ENCODE results near the gene FBXL7.

Gene FBXL7

GRCh38 chr5:15786326-15786725 lies 286.3 kb downstream of the FBXL7 start:
- no peak for ATAC-seq

GRCh38 chr5:15786884-15787283 lies 286.9 kb downstream of the FBXL7 start:
- ATAC-seq, result no peak

- ATAC-seq, result no peak
Measured at GRCh38 chr5:15787681-15788080, 287.7 kb downstream of the FBXL7 start.

- no peak for ATAC-seq
Measured at GRCh38 chr5:15789642-15790041, 289.7 kb downstream of the FBXL7 start.

- no peak for ATAC-seq
Measured at GRCh38 chr5:15790446-15791018, 290.6 kb downstream of the FBXL7 start.

DNA sequence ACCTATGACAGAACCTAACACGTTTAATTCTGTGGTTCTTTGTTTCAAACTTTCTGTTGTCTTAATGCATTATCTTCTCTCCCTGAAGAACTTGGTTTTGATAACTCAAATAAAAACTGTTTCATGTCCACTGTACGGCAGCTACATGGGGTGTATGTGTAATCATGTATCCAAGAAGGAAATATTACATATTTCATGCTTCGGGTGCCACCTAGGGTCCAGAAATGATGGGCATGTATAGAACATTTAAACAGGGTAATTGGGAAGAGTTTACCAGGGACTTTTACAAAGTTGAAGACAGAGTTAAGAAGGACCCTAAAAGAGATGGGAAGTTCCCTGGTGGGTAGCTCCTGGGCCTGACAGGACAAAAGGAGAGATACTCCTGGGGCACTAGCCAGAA lies 291.3 kb downstream of the FBXL7 start:
- no peak for ATAC-seq

DNA sequence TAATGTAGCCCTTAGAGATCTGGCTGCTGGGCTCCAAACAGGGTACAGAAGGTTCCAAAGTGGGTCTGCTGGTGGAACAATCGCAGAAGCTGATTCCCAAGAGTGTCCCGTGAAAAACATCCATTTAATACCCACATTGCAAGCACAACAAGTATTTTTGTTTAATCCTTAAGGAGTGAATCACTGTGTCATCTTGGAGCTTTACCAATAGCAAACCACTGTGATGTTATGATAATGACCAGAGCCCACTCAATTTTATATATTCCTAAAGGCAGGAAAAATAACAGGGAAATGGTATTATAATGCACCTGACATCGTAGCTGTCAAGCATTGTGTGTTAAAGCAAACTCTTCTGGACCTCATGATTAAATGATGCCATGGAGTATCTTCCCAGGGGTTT lies 291.9 kb downstream of the FBXL7 start:
- no peak for ATAC-seq

- ATAC-seq, result no peak
Measured at GRCh38 chr5:15794052-15794985, 294.3 kb downstream of the FBXL7 start.

- ATAC-seq, result no peak
Measured at GRCh38 chr5:15796096-15796495, 296.1 kb downstream of the FBXL7 start.

DNA sequence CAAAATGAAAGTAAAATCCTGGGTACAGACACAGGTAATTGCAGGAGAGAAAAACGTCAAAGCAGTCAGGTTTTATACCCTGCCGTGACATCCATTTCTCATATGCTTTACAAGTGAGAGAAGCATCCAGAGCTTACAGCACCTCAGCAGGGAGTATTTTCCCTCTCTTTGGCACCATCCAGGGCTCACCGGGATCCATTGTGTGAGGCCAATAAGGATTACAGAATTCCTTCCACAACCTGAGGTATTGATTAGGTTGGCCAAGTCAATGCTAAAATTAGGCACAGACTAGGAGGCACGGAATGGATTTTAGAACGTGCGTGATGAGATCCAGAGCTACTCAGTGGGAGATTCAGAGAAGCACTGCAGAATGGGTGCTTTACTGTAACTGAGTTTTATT lies 296.6 kb downstream of the FBXL7 start:
- no peak for ATAC-seq

- ATAC-seq, result no peak
Measured at GRCh38 chr5:15797116-15797515, 297.1 kb downstream of the FBXL7 start.

DNA sequence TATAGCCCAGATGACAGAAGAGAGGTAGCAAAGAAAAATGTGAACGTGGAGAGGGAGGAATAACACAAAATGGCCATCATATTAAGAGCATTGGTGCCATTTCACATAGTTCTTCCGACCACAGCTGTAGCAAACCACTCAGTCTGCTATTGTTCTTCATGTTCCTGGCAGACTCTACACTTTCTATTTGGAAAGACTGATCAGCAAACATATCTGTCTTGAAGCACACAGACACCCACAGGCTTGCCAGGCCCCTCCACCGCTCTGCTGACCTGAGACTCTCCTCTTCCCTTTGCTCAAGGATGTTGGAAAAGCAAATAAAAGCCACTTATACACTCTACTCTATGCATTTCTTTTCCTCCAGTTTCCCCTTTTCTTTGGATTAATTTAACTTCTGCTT lies 298.0 kb downstream of the FBXL7 start:
- no peak for ATAC-seq

- ATAC-seq, result no peak
Measured at GRCh38 chr5:15799014-15799413, 299.0 kb downstream of the FBXL7 start.

GRCh38 chr5:15799612-15800011 lies 299.6 kb downstream of the FBXL7 start:
- no peak for ATAC-seq

GRCh38 chr5:15803280-15803679 lies 303.3 kb downstream of the FBXL7 start:
- no peak for ATAC-seq

DNA sequence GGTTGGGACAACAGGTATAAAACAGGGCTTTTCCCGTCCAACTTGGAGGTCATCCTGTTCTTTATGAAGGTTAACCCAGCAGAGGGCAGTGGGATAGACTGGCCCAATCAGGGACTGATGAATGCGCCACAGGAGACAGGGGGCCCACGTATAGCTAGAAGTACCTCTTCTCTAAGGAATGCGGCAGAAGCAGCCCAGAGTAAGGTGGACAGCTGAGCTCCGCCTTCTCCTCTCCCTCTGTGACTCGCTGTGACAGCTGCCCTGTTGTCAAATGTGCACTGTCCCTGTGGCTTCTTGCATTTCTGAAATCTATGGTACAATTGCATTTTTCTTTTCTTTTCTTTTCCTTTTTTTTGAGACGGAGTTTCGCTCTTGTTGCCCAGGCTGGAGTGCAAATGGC lies 306.6 kb downstream of the FBXL7 start:
- no peak for ATAC-seq

DNA sequence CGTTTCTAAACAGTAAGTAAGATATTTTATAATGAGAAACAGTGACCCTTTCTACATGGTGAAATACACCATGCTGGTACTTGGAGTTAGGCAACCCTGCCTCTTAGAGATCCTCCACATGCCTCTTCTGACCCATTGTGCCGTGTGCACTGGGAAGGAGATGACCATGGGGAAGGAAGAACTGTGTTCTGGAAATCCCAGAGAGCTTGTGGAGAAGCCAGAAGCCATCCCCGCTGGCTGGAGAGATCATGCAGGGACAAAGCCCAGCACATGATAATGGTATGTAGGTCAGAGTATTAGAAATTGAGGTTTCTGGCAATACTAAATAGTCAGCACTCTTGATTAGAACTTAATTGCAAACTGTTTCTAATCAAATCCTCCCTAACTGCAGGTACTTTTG lies 307.3 kb downstream of the FBXL7 start:
- ATAC-seq, result no peak

DNA sequence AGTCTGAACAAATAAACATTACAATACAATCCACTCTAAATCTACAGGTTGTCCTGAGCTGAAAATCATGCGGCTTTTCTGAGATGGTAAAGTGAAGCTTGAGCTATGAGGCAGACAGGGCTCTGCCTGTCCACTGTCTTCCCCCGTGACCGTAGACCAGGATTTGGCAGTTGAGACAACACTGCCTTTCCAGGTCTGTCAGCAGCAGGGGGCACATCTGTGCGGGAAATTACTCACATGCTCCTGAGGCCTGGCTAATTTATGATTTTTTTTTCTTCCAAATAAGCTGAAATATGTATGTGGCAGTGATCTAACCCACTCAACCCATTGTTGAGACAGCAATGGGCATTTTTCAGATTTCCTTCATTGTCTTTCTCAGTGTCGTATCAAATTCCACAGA lies 307.9 kb downstream of the FBXL7 start:
- ATAC-seq, result no peak

DNA sequence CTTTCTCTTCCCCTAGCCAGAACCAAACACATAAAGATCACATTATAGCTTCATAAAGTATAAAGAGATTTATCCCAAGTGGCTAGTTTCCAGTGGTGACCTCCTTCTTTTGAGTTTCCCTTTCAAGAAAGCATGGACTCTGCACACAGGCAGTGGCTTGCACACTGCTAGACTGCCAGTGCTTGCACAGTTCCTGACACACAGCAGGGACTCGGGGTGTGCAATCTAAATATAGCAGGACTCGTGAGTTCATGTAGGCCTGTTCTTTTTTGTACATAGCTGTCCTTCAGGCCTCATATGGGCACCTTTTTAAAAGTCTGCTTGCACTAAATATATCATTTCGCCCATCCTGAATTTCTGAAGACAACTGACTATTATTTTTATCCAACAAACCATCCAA lies 308.6 kb downstream of the FBXL7 start:
- ATAC-seq, result no peak

DNA sequence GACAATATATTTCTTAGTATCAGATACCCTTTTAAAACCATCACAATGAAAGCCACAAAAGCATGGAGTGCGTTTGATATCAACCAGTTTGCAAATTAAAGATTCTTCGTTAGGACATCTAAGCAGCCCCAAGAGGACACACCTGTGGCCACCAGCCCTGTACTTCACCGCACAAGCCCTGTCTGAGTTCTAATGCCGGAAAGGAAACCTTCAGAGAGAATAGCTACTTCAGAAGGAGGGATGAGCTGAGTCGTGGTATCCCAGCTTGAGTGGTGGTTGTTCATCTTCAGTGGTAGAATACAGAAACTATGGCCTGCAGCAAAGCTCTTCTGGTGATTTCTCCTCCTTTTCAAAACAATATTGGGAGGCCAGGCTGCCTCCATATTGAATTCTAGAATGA lies 319.6 kb downstream of the FBXL7 start:
- no peak for ATAC-seq

DNA sequence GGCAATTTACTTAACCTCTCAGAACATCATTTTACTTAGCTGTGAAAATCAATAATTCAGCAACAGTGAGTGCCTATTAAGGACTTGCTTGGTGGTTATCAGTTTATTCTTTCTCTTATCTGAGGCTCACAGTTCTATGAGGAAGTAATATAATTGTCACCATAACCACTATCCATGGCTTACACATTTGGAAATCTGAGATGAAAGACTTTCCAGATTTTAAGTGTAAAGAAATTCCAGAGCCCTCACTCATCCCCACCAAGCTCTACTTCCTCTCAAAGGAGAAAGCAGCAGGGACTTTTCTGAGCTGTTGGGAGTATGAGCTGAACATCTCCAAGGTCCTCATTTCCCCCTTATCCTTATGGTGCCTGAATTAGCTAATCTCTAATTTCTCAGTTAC lies 321.5 kb downstream of the FBXL7 start:
- no peak for ATAC-seq

DNA sequence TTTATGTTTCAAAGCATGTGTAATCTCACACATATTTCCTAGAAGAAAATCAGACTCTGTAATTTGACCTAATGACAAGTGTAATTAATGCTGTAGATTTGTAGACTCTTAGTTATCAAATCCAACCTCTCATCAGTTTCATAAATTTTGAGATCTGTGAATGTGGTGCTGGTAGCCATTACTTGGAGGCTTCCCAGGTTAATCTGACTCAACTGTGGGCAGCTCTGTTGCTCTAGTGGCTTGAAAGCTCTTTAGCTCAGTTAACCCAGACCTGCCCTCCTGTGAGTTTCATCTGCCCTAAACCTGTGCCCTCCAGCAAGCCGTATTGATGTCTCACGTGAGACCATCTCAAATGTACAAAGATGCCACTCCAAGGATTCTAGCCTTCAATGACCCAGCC lies 323.4 kb downstream of the FBXL7 start:
- no peak for ATAC-seq

DNA sequence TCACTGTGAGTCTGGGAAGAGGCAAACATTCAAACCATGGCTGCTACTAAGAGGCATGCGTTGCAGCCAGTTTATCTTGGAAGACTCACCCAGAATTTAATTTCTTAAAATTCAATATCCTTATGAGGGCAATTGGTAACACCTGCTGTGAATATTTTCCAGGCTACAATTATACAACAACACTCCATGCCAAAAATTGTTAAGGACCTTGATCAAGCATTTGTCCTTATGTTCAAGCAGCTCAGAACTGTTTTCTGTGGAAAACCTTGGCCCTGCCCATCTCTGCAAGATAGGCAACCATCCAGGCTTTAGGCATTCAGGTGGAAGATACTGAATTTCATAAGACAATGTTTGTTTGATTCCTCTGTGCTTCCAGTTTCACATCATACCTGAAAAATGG lies 327.8 kb downstream of the FBXL7 start:
- ATAC-seq, result no peak

DNA sequence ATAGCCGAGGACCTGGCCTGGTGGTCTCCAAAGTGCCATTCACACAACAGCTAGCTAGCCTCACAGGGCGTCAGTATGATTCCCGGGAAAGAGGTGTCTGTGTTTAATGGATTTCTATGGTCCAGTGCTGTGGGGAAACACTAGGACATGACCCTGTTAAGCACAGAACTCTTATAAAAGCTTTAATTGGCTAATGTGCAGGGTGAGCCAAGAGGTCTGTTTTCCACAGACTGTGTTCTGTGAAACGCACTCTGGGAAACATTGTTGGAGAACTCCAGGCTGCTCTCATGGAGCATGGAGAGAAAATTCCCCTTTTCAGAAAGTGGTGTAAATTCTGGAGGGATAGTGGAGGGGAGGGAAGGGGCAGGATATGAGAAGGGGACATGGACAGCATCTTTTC lies 331.4 kb downstream of the FBXL7 start:
- no peak for ATAC-seq

- no peak for ATAC-seq
Measured at GRCh38 chr5:15833365-15833764, 333.4 kb downstream of the FBXL7 start.

Measured in activated CD4-positive, CD25-positive, alpha-beta regulatory T cell treated with anti-CD3 and anti-CD28 coated beads, Interleukin-2, amount 50 U/mL, for 24 hours (primary cell).